Prostate gland (tissue), 2 donors: ENCODE data around the gene GLIPR2.

Experiments used
- CTCF ChIP-seq, 4 experiments: fragments of 200-600 bp in 2 of 4; fragments of 450-650 bp in 2 of 4; sonication (generic) in 2 of 4; IDR thresholded peaks; 1 replicate in 3 of 4; 2 replicates in 1 of 4; pipeline ENCODE4 v1.5.1; 2016 to 2019; ENCODE audit warnings: antibody characterized with exemption in 4 of 4, mild to moderate bottlenecking in 2 of 4, moderate library complexity in 2 of 4
- POLR2A ChIP-seq: fragments of 450-650 bp; IDR thresholded peaks from one replicate; pipeline ENCODE4 v1.6.1; 2016; ENCODE audit warnings: antibody characterized with exemption, mild to moderate bottlenecking

- TF ChIP-seq CTCF (IDR thresholded peaks at IDR 0.05) (no peak), POLR2A (no peak)
These were observed 57.9 kb downstream of the GLIPR2 start for GRCh38 chr9:36194326-36195000.
